A549 (cell line): ENCODE data around the gene TYRP1. TPM values are rescaled to one million over a fixed set of nuclear protein-coding genes. Genes with fewer than 3 reads are reported as not detected.

Source experiments
- ATAC-seq, 2 experiments: fragments of 200-7000 bp in 1 of 2; fragments of >200 bp in 1 of 2; cut with Nextera tagmentation in 1 of 2; cut with Tn5 transposase in 1 of 2; 3 replicates each; pipeline versions ENCODE4 v1.8.0 to v1.9.1; 2018 to 2020; ENCODE audit warnings: mild to moderate bottlenecking in 1 of 2, moderate library complexity in 1 of 2
- CTCF ChIA-PET: fragments of 300-600 bp; sonication (Branson Sonifier 250); formaldehyde crosslinking; extraction: SDS; loops from one replicate; lab custom pipeline; 2021; ENCODE audit warnings: antibody characterized with exemption, inconsistent platforms; lab: Yijun Ruan, JAX
- POLR2A ChIA-PET: fragments of 350-600 bp; formaldehyde crosslinking; extraction: SDS; loops from one replicate; lab custom pipeline; 2021; ENCODE audit warnings: antibody characterized with exemption, inconsistent platforms; lab: Yijun Ruan, JAX
- DNase-seq, 2 experiments: peaks; one replicate each; pipeline versions ENCODE4 v3.0.0 to v3.0.0-alpha.2; 2011 to 2016; ENCODE audit warnings: low read depth in 1 of 2, low spot score in 1 of 2
- FAIRE-seq: peaks from 2 replicates; lab custom pipeline; 2011; peaks lifted over from hg19 to GRCh38; lab: Jason Lieb, UNC
- H3K27ac ChIP-seq, 2 experiments: fragments of >200 bp; sonication (Bioruptor Twin); formaldehyde crosslinking; 3 replicates each; pipeline ENCODE4 v1.5.1; 2016 to 2017
- H3K4me1 ChIP-seq: fragments of >200 bp; sonication (Bioruptor Twin); formaldehyde crosslinking; 3 replicates; pipeline ENCODE4 v1.6.1; 2016
- H3K4me2 ChIP-seq: fragments of >200 bp; sonication (Bioruptor Twin); formaldehyde crosslinking; 3 replicates; pipeline ENCODE4 v1.6.1; 2016
- H3K4me3 ChIP-seq: fragments of >200 bp; sonication (Bioruptor Twin); formaldehyde crosslinking; 3 replicates; pipeline ENCODE4 v1.5.1; 2016
- H3K9me3 ChIP-seq: fragments of >200 bp; sonication (Bioruptor Twin); formaldehyde crosslinking; 3 replicates; pipeline ENCODE4 v1.6.1; 2016
- CBX2 ChIP-seq: fragments of 200-600 bp; sonication (generic); IDR thresholded peaks from 2 replicates; pipeline ENCODE4 v1.6.1; 2016; ENCODE audit warnings: low read depth, mild to moderate bottlenecking, borderline replicate concordance
- CEBPB ChIP-seq, 2 experiments: fragments of >200 bp in 1 of 2; sonication (Bioruptor Twin) in 1 of 2; formaldehyde crosslinking in 1 of 2; IDR thresholded peaks; 2 replicates each; pipeline ENCODE4 v1.6.1; 2012 to 2016
- CHD4 ChIP-seq: fragments of 200-600 bp; sonication (generic); IDR thresholded peaks from 2 replicates; pipeline ENCODE4 v1.6.1; 2016; ENCODE audit warnings: antibody characterized with exemption, mild to moderate bottlenecking, borderline replicate concordance
- EHF ChIP-seq: fragments of 250-450 bp; sonication (Bioruptor Pico); IDR thresholded peaks from 2 replicates; pipeline ENCODE4 v1.5.0; 2020; ENCODE audit warnings: mild to moderate bottlenecking
- EP300 ChIP-seq, 2 experiments: fragments of >200 bp; sonication (Bioruptor Twin); formaldehyde crosslinking; IDR thresholded peaks; 2 replicates in 1 of 2; 3 replicates in 1 of 2; pipeline ENCODE4 v1.6.1; 2016 to 2017
- ESRRA ChIP-seq: fragments of 150-350 bp; IDR thresholded peaks from 2 replicates; pipeline ENCODE4 v1.6.1; 2014; ENCODE audit warnings: mild to moderate bottlenecking, low read length, borderline replicate concordance
- HDAC2 ChIP-seq: fragments of 200-600 bp; sonication (generic); IDR thresholded peaks from 2 replicates; pipeline ENCODE4 v1.6.1; 2016
- HEYL ChIP-seq: fragments of 250-450 bp; sonication (Bioruptor Pico); IDR thresholded peaks from 2 replicates; pipeline ENCODE4 v1.8.0; 2021; ENCODE audit warnings: mild to moderate bottlenecking, moderate library complexity
- HOXA7 ChIP-seq: fragments of 250-450 bp; sonication (Bioruptor Pico); IDR thresholded peaks from 2 replicates; pipeline ENCODE4 v1.5.0; 2020; ENCODE audit warnings: mild to moderate bottlenecking, moderate library complexity
- HOXB5 ChIP-seq: fragments of 250-450 bp; sonication (Bioruptor Pico); IDR thresholded peaks from 2 replicates; pipeline ENCODE4 v1.5.0; 2020; ENCODE audit warnings: mild to moderate bottlenecking, moderate library complexity
- KDM1A ChIP-seq: fragments of 200-600 bp; sonication (generic); IDR thresholded peaks from 2 replicates; pipeline ENCODE4 v1.6.1; 2016; ENCODE audit warnings: low read depth, mild to moderate bottlenecking
- MAZ ChIP-seq: fragments of 150-350 bp; IDR thresholded peaks from 2 replicates; pipeline ENCODE4 v1.6.1; 2014; ENCODE audit warnings: antibody characterized with exemption, low read depth, low read length, borderline replicate concordance
- MYC ChIP-seq: IDR thresholded peaks from 2 replicates; pipeline ENCODE4 v1.6.1; 2012; ENCODE audit warnings: mild to moderate bottlenecking, inconsistent platforms, low read length, improper control_type of control experiment, borderline replicate concordance
- NR3C1 ChIP-seq: fragments of >200 bp; sonication (Bioruptor Twin); formaldehyde crosslinking; IDR thresholded peaks from 3 replicates; pipeline ENCODE4 v1.6.1; 2017
- RAD21 ChIP-seq, 2 experiments: fragments of >200 bp in 1 of 2; sonication (Bioruptor Twin) in 1 of 2; formaldehyde crosslinking in 1 of 2; IDR thresholded peaks in 1 of 2; conservative IDR thresholded peaks in 1 of 2; 2 replicates in 1 of 2; 3 replicates in 1 of 2; pipeline ENCODE4 v1.6.1; 2012 to 2018; ENCODE audit warnings: inconsistent platforms in 1 of 2
- RCOR1 ChIP-seq: fragments of 150-350 bp; IDR thresholded peaks from 2 replicates; pipeline ENCODE4 v1.6.1; 2014; ENCODE audit warnings: antibody characterized with exemption, low read length, low read depth
- RNF2 ChIP-seq: fragments of 200-600 bp; sonication (generic); IDR thresholded peaks from 2 replicates; pipeline ENCODE4 v1.6.1; 2016; ENCODE audit warnings: low read depth, mild to moderate bottlenecking, antibody characterized with exemption, moderate library complexity, borderline replicate concordance
- SMC3 ChIP-seq: fragments of >200 bp; sonication (Bioruptor Twin); formaldehyde crosslinking; IDR thresholded peaks from 3 replicates; pipeline ENCODE4 v1.6.1; 2018; ENCODE audit warnings: inconsistent platforms
- ZC3H11A ChIP-seq: fragments of 450-650 bp; IDR thresholded peaks from 2 replicates; pipeline ENCODE4 v1.6.1; 2014; ENCODE audit warnings: antibody characterized with exemption, mild to moderate bottlenecking
- ZSCAN20 ChIP-seq: fragments of 250-450 bp; sonication (Bioruptor Pico); IDR thresholded peaks from 2 replicates; pipeline ENCODE4 v1.8.0; 2022; ENCODE audit warnings: mild to moderate bottlenecking, moderate library complexity
- WGBS: methylation state at CpG from one replicate; pipeline ENCODE4 v1.1.6; 2017; ENCODE audit errors: missing lambda C conversion rate; 5-methylcytosine and 5-hydroxymethylcytosine counted together
- polyA plus RNA-seq, 4 experiments: library from polyadenylated mRNA; depleted of rRNA in 3 of 4; stranded (reverse); fragments of >200 nt; fragmentation: RNase III in 1 of 4; extraction: RNeasy Plus Mini Kit Qiagen cat#74134 plus additional on column Dnase treatment in 1 of 4; gene quantifications; 2 replicates in 3 of 4; 3 replicates in 1 of 4; pipeline ENCODE4 v1.2.3, GENCODE V29; 2011 to 2017
- TF ChIP-seq, protein P1 (sequence below): fragments of >200 bp; sonication (Bioruptor Twin); formaldehyde crosslinking; IDR thresholded peaks from 3 replicates; pipeline ENCODE4 v1.5.1; 2016
- TF ChIP-seq, protein P2 (sequence below): IDR thresholded peaks from 2 replicates; pipeline ENCODE4 v1.6.1; 2012; ENCODE audit warnings: low read depth, borderline replicate concordance
- TF ChIP-seq, protein P3 (sequence below): IDR thresholded peaks from 2 replicates; pipeline ENCODE4 v1.6.1; 2012
- TF ChIP-seq, protein P4 (sequence below): IDR thresholded peaks from 2 replicates; pipeline ENCODE4 v1.6.1; 2012
- TF ChIP-seq, protein P5 (sequence below): fragments of >200 bp; sonication (Bioruptor Twin); formaldehyde crosslinking; IDR thresholded peaks from 2 replicates; pipeline ENCODE4 v1.6.1; 2016
- TF ChIP-seq, protein P6 (sequence below): fragments of 150-350 bp; IDR thresholded peaks from 2 replicates; pipeline ENCODE4 v1.6.1; 2014; ENCODE audit warnings: low read depth, mild to moderate bottlenecking, low read length
- TF ChIP-seq, protein P7 (sequence below): fragments of 450-650 bp; IDR thresholded peaks from 2 replicates; pipeline ENCODE4 v1.6.1; 2014; ENCODE audit warnings: antibody characterized with exemption

Gene TYRP1
- polyA plus RNA-seq, 2 of the 4 experiments (the other 2 are of a cell fraction), result 0.12 TPM

DNA sequence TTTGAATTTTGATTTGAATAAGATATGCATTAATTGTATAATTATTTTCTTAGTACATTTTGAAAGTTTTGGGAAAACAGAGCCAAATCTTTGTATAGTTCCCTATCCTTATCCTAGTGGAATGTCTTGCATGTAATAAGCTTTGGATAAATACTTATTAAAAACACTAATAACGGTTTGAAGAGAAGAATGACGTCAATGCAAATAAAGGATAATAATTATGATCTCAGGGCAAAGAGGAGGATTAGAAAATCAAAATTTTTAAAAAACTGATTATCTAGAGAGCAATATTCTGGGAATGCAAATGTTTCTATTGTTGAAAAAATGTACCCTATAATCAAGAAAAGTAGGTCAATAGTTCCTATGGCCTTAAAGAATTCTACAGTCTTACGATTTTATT is 22.1 kb downstream of the TYRP1 start:
- CTCF ChIA-PET, result interaction anchor here (2.0 kb wide), 1 partner anchor 169 kb away, joined by 5 read pairs; no protein-coding TSS in a partner anchor
- 68% methylated on average over 3 of the region's 3 CpGs for WGBS

DNA sequence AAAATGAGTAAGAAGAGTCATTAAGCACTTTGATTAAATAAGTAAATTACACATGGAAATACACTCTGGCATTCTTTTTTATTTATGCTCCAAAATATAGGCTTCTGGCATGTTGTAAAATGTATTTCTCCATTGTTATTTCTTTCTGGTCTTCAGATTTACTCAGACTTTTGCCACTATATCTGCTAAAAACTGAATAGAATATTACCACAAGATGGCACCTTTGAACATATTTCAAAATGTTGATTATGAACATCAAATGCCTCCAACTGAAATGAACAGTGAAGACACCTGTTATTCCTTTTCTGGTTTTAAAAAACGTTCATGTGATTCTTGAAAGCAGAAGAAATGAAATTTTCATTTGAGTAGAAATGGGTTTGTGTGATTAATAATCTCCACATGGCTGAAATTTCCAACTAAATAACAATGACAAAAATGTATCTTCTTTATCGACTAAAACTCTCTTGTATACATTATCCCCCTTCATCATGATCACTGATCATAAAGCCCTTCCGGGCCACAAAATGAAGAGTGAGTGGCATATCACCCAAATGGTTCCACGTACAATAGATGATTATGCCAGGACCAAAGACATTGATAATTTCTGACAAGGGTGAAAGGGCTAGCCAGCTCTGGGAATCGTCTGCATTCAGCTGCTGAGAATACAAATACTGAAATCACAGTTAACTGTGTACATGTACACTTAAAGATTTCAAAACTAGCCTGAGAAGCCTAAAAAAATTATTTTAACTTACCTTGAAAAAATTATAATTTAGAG is 23.8 kb downstream of the TYRP1 start:
- TF ChIP-seq, protein P1, sequence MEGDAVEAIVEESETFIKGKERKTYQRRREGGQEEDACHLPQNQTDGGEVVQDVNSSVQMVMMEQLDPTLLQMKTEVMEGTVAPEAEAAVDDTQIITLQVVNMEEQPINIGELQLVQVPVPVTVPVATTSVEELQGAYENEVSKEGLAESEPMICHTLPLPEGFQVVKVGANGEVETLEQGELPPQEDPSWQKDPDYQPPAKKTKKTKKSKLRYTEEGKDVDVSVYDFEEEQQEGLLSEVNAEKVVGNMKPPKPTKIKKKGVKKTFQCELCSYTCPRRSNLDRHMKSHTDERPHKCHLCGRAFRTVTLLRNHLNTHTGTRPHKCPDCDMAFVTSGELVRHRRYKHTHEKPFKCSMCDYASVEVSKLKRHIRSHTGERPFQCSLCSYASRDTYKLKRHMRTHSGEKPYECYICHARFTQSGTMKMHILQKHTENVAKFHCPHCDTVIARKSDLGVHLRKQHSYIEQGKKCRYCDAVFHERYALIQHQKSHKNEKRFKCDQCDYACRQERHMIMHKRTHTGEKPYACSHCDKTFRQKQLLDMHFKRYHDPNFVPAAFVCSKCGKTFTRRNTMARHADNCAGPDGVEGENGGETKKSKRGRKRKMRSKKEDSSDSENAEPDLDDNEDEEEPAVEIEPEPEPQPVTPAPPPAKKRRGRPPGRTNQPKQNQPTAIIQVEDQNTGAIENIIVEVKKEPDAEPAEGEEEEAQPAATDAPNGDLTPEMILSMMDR, result peak; percentile 57
- TF ChIP-seq CBX2, result no peak
- TF ChIP-seq SMC3, result peak; percentile 55
- TF ChIP-seq CHD4, result no peak
- peak; percentile 47 to 52 for TF ChIP-seq RAD21 (conservative IDR thresholded peaks at IDR 0.05 in 1 of 2, IDR thresholded peaks at IDR 0.05 in 1 of 2)
- no peak for TF ChIP-seq HOXA7 (CRISPR knock-in tag)
- TF ChIP-seq, all 56 proteins: peak for 3
- Histone ChIP-seq H3K4me1 (peaks cover 1% of the 10 kb centered on the region; the same call in 1 of the 3 replicates), H3K4me3 (no peak overlapping the region), H3K27ac (no peak overlapping the region), H3K9me3 (no peaks in the 10 kb centered on the region), H3K4me2 (no peak overlapping the region)
- ChIA-PET CTCF (interaction anchor here (1.0 to 4.1 kb wide), 7 partner anchors 12 to 372 kb away, joined by 3 to 40 read pairs (median 5); partner anchors contain the start of gene LURAP1L), POLR2A (no interaction called here)
- FAIRE-seq (no peak), ATAC-seq (peak in 1 of 2 experiments; percentile 42; a peak in 1 of 6 replicates), DNase-seq (no peak)
- WGBS, result 34% methylated on average over 5 of the region's 5 CpGs

More for the DNA sequence above, 22.1 kb downstream of the TYRP1 start:
- H3K4me2 ChIP-seq, result no peak overlapping the region
- ATAC-seq (no peak), DNase-seq (no peak), FAIRE-seq (peak; percentile 23)
- TF ChIP-seq HOXB5 (no peak), HOXA7 (CRISPR knock-in tag) (no peak), RAD21 (conservative IDR thresholded peaks at IDR 0.05 in 1 of 2, IDR thresholded peaks at IDR 0.05 in 1 of 2) (no peak), EP300 (IDR thresholded peaks at IDR 0.05) (no peak), ZSCAN20 (CRISPR knock-in tag) (no peak), MAZ (no peak), RCOR1 (no peak), EHF (CRISPR knock-in tag) (no peak)
- TF ChIP-seq, protein P2, sequence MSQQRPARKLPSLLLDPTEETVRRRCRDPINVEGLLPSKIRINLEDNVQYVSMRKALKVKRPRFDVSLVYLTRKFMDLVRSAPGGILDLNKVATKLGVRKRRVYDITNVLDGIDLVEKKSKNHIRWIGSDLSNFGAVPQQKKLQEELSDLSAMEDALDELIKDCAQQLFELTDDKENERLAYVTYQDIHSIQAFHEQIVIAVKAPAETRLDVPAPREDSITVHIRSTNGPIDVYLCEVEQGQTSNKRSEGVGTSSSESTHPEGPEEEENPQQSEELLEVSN, result no peak
- TF ChIP-seq, protein P3, sequence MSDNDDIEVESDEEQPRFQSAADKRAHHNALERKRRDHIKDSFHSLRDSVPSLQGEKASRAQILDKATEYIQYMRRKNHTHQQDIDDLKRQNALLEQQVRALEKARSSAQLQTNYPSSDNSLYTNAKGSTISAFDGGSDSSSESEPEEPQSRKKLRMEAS, result no peak
- H3K4me1 ChIP-seq, result no peaks in the 10 kb centered on the region
- H3K4me3 ChIP-seq, result no peak overlapping the region
- POLR2A ChIA-PET, result no interaction called here
- no peak overlapping the region for H3K27ac ChIP-seq
- no peaks in the 10 kb centered on the region for H3K9me3 ChIP-seq

DNA sequence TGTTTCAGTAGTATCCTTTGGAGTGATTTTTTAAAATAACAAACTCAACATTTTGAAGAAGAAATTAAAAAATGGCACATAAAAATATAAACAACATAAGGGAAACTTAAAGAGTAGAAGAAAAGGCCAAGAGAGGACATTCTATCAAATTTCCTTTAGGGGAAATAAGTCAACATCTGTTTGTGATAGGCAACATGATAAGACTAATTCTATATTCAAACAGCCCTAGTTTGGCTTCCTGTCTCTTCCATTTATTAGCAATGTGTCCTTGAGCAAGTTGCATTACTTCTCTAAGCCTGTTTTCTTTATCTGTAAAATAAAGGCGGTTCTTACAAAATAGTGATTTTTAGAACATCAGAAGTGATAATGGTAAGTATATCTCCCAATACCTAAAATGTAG is 24.7 kb downstream of the TYRP1 start:
- WGBS, result 83% methylated on average over 1 of the region's 1 CpG
- Histone ChIP-seq H3K27ac (no peak overlapping the region), H3K9me3 (no peaks in the 10 kb centered on the region), H3K4me1 (peaks cover 5% of the 10 kb centered on the region; the same call in 1 of the 3 replicates), H3K4me2 (no peak overlapping the region), H3K4me3 (no peak overlapping the region)
- ATAC-seq (no peak), DNase-seq (no peak), FAIRE-seq (no peak)
- ChIA-PET CTCF (interaction anchor here (1.1 to 9.8 kb wide), 16 partner anchors 9 to 1716 kb away, joined by 3 to 83 read pairs (median 4); partner anchors contain the start of gene LURAP1L), POLR2A (no interaction called here)
- TF ChIP-seq, protein P4, sequence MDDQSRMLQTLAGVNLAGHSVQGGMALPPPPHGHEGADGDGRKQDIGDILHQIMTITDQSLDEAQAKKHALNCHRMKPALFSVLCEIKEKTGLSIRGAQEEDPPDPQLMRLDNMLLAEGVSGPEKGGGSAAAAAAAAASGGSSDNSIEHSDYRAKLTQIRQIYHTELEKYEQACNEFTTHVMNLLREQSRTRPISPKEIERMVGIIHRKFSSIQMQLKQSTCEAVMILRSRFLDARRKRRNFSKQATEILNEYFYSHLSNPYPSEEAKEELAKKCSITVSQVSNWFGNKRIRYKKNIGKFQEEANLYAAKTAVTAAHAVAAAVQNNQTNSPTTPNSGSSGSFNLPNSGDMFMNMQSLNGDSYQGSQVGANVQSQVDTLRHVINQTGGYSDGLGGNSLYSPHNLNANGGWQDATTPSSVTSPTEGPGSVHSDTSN, result no peak
- TF ChIP-seq RCOR1, result no peak
- TF ChIP-seq, protein P5, sequence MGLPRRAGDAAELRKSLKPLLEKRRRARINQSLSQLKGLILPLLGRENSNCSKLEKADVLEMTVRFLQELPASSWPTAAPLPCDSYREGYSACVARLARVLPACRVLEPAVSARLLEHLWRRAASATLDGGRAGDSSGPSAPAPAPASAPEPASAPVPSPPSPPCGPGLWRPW, result no peak
- no peak for TF ChIP-seq SMC3
- TF ChIP-seq ESRRA, result no peak
- no peak for TF ChIP-seq ZSCAN20 (CRISPR knock-in tag)
- no peak for TF ChIP-seq HEYL (CRISPR knock-in tag)
- no peak for TF ChIP-seq CEBPB (IDR thresholded peaks at IDR 0.05)
- no peak for TF ChIP-seq ZC3H11A
- TF ChIP-seq HDAC2, result no peak
- TF ChIP-seq NR3C1, result no peak
- TF ChIP-seq HOXA7 (CRISPR knock-in tag), result no peak
- TF ChIP-seq RNF2, result no peak
- no peak for TF ChIP-seq MYC
- TF ChIP-seq, protein P6, sequence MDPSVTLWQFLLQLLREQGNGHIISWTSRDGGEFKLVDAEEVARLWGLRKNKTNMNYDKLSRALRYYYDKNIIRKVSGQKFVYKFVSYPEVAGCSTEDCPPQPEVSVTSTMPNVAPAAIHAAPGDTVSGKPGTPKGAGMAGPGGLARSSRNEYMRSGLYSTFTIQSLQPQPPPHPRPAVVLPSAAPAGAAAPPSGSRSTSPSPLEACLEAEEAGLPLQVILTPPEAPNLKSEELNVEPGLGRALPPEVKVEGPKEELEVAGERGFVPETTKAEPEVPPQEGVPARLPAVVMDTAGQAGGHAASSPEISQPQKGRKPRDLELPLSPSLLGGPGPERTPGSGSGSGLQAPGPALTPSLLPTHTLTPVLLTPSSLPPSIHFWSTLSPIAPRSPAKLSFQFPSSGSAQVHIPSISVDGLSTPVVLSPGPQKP, result no peak
- TF ChIP-seq KDM1A, result no peak
- TF ChIP-seq, protein P7, sequence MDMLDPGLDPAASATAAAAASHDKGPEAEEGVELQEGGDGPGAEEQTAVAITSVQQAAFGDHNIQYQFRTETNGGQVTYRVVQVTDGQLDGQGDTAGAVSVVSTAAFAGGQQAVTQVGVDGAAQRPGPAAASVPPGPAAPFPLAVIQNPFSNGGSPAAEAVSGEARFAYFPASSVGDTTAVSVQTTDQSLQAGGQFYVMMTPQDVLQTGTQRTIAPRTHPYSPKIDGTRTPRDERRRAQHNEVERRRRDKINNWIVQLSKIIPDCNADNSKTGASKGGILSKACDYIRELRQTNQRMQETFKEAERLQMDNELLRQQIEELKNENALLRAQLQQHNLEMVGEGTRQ, result no peak
